Trophoblast cell (in vitro differentiated cells and primary cell): ENCODE measurements around the gene SYPL2.

Experiments
- DNase-seq, 2 donors: peaks; one replicate each; pipeline ENCODE4 v3.0.0-alpha.2; 2016
- H2AFZ ChIP-seq: 2 replicates; pipeline ENCODE4 v1.6.1; 2013; ENCODE audit warnings: low read length, moderate library complexity, mild to moderate bottlenecking; ENCODE audit not compliant: insufficient read depth, poor library complexity
- H2AK5ac ChIP-seq: 2 replicates; pipeline ENCODE4 v1.6.1; 2013; ENCODE audit warnings: mild to moderate bottlenecking, low read length
- H2BK120ac ChIP-seq: 2 replicates; pipeline ENCODE4 v1.6.1; 2013; ENCODE audit warnings: low read length, mild to moderate bottlenecking, moderate library complexity; ENCODE audit not compliant: insufficient read depth, poor library complexity
- H2BK12ac ChIP-seq: 2 replicates; pipeline ENCODE4 v1.6.1; 2013; ENCODE audit warnings: mild to moderate bottlenecking, low read length, moderate library complexity
- H2BK5ac ChIP-seq: 2 replicates; pipeline ENCODE4 v1.6.1; 2013; ENCODE audit warnings: low read length, low read depth, moderate library complexity, mild to moderate bottlenecking; ENCODE audit not compliant: poor library complexity
- H3K14ac ChIP-seq: 2 replicates; pipeline ENCODE4 v1.6.1; 2013; ENCODE audit warnings: mild to moderate bottlenecking, low read length
- H3K18ac ChIP-seq: 2 replicates; pipeline ENCODE4 v1.6.1; 2013; ENCODE audit warnings: mild to moderate bottlenecking, low read length
- H3K23ac ChIP-seq: 2 replicates; pipeline ENCODE4 v1.6.1; 2013; ENCODE audit warnings: low read length
- H3K27ac ChIP-seq: 2 replicates; pipeline ENCODE4 v1.5.1; 2013; ENCODE audit warnings: low read depth, mild to moderate bottlenecking, inconsistent platforms, low read length, moderate library complexity
- H3K27me3 ChIP-seq: 2 replicates; pipeline ENCODE4 v1.6.1; 2013; ENCODE audit warnings: inconsistent platforms, mild to moderate bottlenecking, low read length, moderate library complexity; ENCODE audit not compliant: insufficient read depth
- H3K36me3 ChIP-seq, 2 experiments: 1 replicate in 1 of 2; 2 replicates in 1 of 2; pipeline ENCODE4 v1.6.1; 2013; ENCODE audit warnings: low read length in 2 of 2, mild to moderate bottlenecking in 2 of 2, moderate library complexity in 1 of 2; ENCODE audit not compliant: insufficient read depth in 2 of 2, control insufficient read depth in 1 of 2
- H3K4ac ChIP-seq: 2 replicates; pipeline ENCODE4 v1.6.1; 2013; ENCODE audit warnings: low read depth, mild to moderate bottlenecking, low read length, moderate library complexity
- H3K4me1 ChIP-seq, 2 experiments: 1 replicate in 1 of 2; 2 replicates in 1 of 2; pipeline ENCODE4 v1.6.1; 2013; ENCODE audit warnings: low read length in 2 of 2, mild to moderate bottlenecking in 2 of 2, moderate library complexity in 1 of 2; ENCODE audit not compliant: insufficient read depth in 2 of 2, control insufficient read depth in 1 of 2
- H3K4me2 ChIP-seq: 2 replicates; pipeline ENCODE4 v1.6.1; 2013; ENCODE audit warnings: inconsistent platforms, mild to moderate bottlenecking, low read length, moderate library complexity
- H3K4me3 ChIP-seq: 2 replicates; pipeline ENCODE4 v1.5.1; 2013; ENCODE audit warnings: mild to moderate bottlenecking, low read depth, low read length, inconsistent platforms
- H3K79me1 ChIP-seq: one replicate; pipeline ENCODE4 v1.6.1; 2013; ENCODE audit warnings: low read length
- H3K79me2 ChIP-seq: 2 replicates; pipeline ENCODE4 v1.6.1; 2013; ENCODE audit warnings: low read length, mild to moderate bottlenecking; ENCODE audit not compliant: control insufficient read depth, insufficient read depth, poor library complexity
- H3K9ac ChIP-seq: 2 replicates; pipeline ENCODE4 v1.6.1; 2013; ENCODE audit warnings: mild to moderate bottlenecking, low read length
- H3K9me3 ChIP-seq: 2 replicates; pipeline ENCODE4 v1.6.1; 2013; ENCODE audit warnings: low read depth, mild to moderate bottlenecking, control low read depth, inconsistent platforms, low read length; ENCODE audit not compliant: insufficient read depth
- H4K12ac ChIP-seq: 2 replicates; pipeline ENCODE4 v1.6.1; 2013; ENCODE audit warnings: low read depth, mild to moderate bottlenecking, low read length, moderate library complexity
- H4K8ac ChIP-seq: 2 replicates; pipeline ENCODE4 v1.6.1; 2013; ENCODE audit warnings: low read depth, mild to moderate bottlenecking, low read length, moderate library complexity
- H4K91ac ChIP-seq: one replicate; pipeline ENCODE4 v1.6.1; 2013; ENCODE audit warnings: low read depth, mild to moderate bottlenecking, low read length, moderate library complexity
- WGBS: extraction: QIAGEN DNeasy Blood & Tissue Kit; methylation state at CpG from one replicate; pipeline ENCODE4 v1.1.7; 2013; ENCODE audit warnings: missing lambda C conversion rate; ENCODE audit not compliant: insufficient read length, insufficient coverage; ENCODE audit errors: extremely low coverage; 5-methylcytosine and 5-hydroxymethylcytosine counted together

The SYPL2 gene

GRCh38 chr1:109478806-109479205, 12.5 kb downstream of the SYPL2 start:
- Histone ChIP-seq H2AK5ac (no peak overlapping the region), H3K27ac (no peak overlapping the region), H2AFZ (no peak overlapping the region), H3K23ac (no peak overlapping the region), H3K79me1 (peaks cover under 1% of the 10 kb centered on the region), H4K8ac (no peak overlapping the region), H2BK120ac (no peak overlapping the region), H4K91ac (no peak overlapping the region), H3K18ac (no peak overlapping the region), H3K14ac (no peak overlapping the region), H2BK12ac (no peak overlapping the region), H3K4me3 (no peak overlapping the region), H3K4me2 (no peak overlapping the region), H3K9ac (no peak overlapping the region), H3K36me3 (no peaks in the 10 kb centered on the region), H3K79me2 (peaks cover under 1% of the 10 kb centered on the region), H3K9me3 (no peaks in the 10 kb centered on the region), H4K12ac (no peak overlapping the region), H3K4me1 (peaks cover 4 to 5% of the 10 kb centered on the region in 2 experiments), H2BK5ac (no peak overlapping the region), H3K27me3 (no peaks in the 10 kb centered on the region), H3K4ac (no peak overlapping the region)
- DNase-seq = peak; percentile 27 to 46
- no CpG with 5 or more reads among the region's 7 CpGs for WGBS

- Histone ChIP-seq H3K4me2 (no peak overlapping the region), H2AFZ (no peak overlapping the region), H3K9ac (no peak overlapping the region), H3K79me1 (peaks cover 4% of the 10 kb centered on the region), H2BK120ac (no peak overlapping the region), H3K14ac (no peak overlapping the region), H2BK5ac (no peak overlapping the region), H3K18ac (no peak overlapping the region), H4K12ac (no peak overlapping the region), H3K79me2 (peaks cover 4% of the 10 kb centered on the region), H2AK5ac (no peak overlapping the region), H3K23ac (no peak overlapping the region), H3K4me3 (no peak overlapping the region), H3K4ac (no peak overlapping the region), H3K36me3 (no peaks in the 10 kb centered on the region), H3K27me3 (no peaks in the 10 kb centered on the region), H3K9me3 (no peaks in the 10 kb centered on the region), H2BK12ac (no peak overlapping the region), H4K8ac (no peak overlapping the region), H3K4me1 (peaks cover 4 to 7% of the 10 kb centered on the region in 2 experiments), H4K91ac (no peak overlapping the region), H3K27ac (no peak overlapping the region)
- no CpG with 5 or more reads among the region's 5 CpGs for WGBS
- DNase-seq = no peak
Observed at GRCh38 chr1:109479311-109479710, 13.0 kb downstream of the SYPL2 start.

- H2AK5ac ChIP-seq = no peak overlapping the region
- H3K4me2 ChIP-seq = no peak overlapping the region
- H4K91ac ChIP-seq = no peak overlapping the region
- H3K4me1 ChIP-seq = peaks cover 10 to 13% of the 10 kb centered on the region in 2 experiments
- H2BK120ac ChIP-seq = no peak overlapping the region
- no peak for DNase-seq
- H3K36me3 ChIP-seq = no peaks in the 10 kb centered on the region
- H4K12ac ChIP-seq = no peak overlapping the region
- H3K79me1 ChIP-seq = peaks cover 6% of the 10 kb centered on the region
- WGBS = no CpG with 5 or more reads among the region's 3 CpGs
- H3K9ac ChIP-seq = no peak overlapping the region
- H2BK5ac ChIP-seq = no peak overlapping the region
- H3K14ac ChIP-seq = no peak overlapping the region
- no peaks in the 10 kb centered on the region for H3K9me3 ChIP-seq
- H3K79me2 ChIP-seq = peaks cover 4% of the 10 kb centered on the region
- no peak overlapping the region for H3K4me3 ChIP-seq
- H3K18ac ChIP-seq = no peak overlapping the region
- no peak overlapping the region for H3K27ac ChIP-seq
- no peak overlapping the region for H2AFZ ChIP-seq
- no peak overlapping the region for H2BK12ac ChIP-seq
- H3K4ac ChIP-seq = no peak overlapping the region
- no peak overlapping the region for H4K8ac ChIP-seq
- H3K23ac ChIP-seq = no peak overlapping the region
- no peaks in the 10 kb centered on the region for H3K27me3 ChIP-seq
Observed at GRCh38 chr1:109479901-109480300, 13.6 kb downstream of the SYPL2 start.

GRCh38 chr1:109481646-109482045, 15.3 kb downstream of the SYPL2 start:
- Histone ChIP-seq H3K4me2 (no peak overlapping the region), H3K9ac (no peak overlapping the region), H4K12ac (no peak overlapping the region), H4K91ac (no peak overlapping the region), H3K4me1 (peaks cover 11 to 15% of the 10 kb centered on the region in 2 experiments), H3K79me1 (peaks cover 6% of the 10 kb centered on the region), H2AFZ (no peak overlapping the region), H3K27ac (no peak overlapping the region), H3K23ac (no peak overlapping the region), H2BK5ac (no peak overlapping the region), H4K8ac (no peak overlapping the region), H3K9me3 (no peaks in the 10 kb centered on the region), H2BK12ac (no peak overlapping the region), H2AK5ac (no peak overlapping the region), H3K14ac (no peak overlapping the region), H3K18ac (no peak overlapping the region), H3K4me3 (no peak overlapping the region), H3K27me3 (no peaks in the 10 kb centered on the region), H2BK120ac (no peak overlapping the region), H3K4ac (no peak overlapping the region), H3K36me3 (peaks cover 0 to 2% of the 10 kb centered on the region in 2 experiments), H3K79me2 (peaks cover 4% of the 10 kb centered on the region)
- no CpG with 5 or more reads among the region's 2 CpGs for WGBS
- no peak for DNase-seq
